PFSK-1 (cell line): Measurements from ENCODE around the gene CLK1. TPM values are rescaled to one million over a fixed set of nuclear protein-coding genes. Genes with fewer than 3 reads are reported as not detected.
A peak's percentile ranks its signal among the peaks of the same experiment; 100 is the strongest.

Source experiments
- FOXP2 ChIP-seq: optimal IDR thresholded peaks from 2 replicates; pipeline ENCODE3; 2011; ENCODE audit warnings: borderline replicate concordance, control low read depth, inconsistent platforms; ENCODE audit not compliant: insufficient read depth; ENCODE audit errors: extremely low read length, extremely low read depth
- POLR2AphosphoS5 ChIP-seq: IDR thresholded peaks from 2 replicates; pipeline ENCODE4 v1.6.1; 2012; ENCODE audit warnings: low read depth, mild to moderate bottlenecking, control low read depth, low read length, moderate library complexity
- SIN3A ChIP-seq: IDR thresholded peaks from 2 replicates; pipeline ENCODE4 v1.6.1; 2012; ENCODE audit warnings: mild to moderate bottlenecking, low read length, moderate library complexity, borderline replicate concordance; ENCODE audit not compliant: insufficient read depth
- TAF1 ChIP-seq: IDR thresholded peaks from 2 replicates; pipeline ENCODE4 v1.6.1; 2012; ENCODE audit warnings: low read length, control low read depth, borderline replicate concordance; ENCODE audit not compliant: insufficient read depth
- polyA plus RNA-seq: library from polyadenylated mRNA; unstranded; fragments of >200 nt; gene quantifications from one replicate; pipeline ENCODE4 v1.2.1, GENCODE V29; 2012; ENCODE audit warnings: low read depth, missing spikeins; ENCODE audit not compliant: insufficient read length
- TF ChIP-seq, protein P1 (sequence below), 2 experiments: IDR thresholded peaks; 2 replicates each; pipeline versions ENCODE4 v1.6.1 to v1.8.0; 2011 to 2012; ENCODE audit warnings: low read depth in 2 of 2, low read length in 2 of 2, control low read depth in 1 of 2, inconsistent platforms in 1 of 2, mild to moderate bottlenecking in 1 of 2, moderate library complexity in 1 of 2; ENCODE audit not compliant: insufficient read depth in 1 of 2

Gene CLK1
- 13.3 TPM for polyA plus RNA-seq

DNA sequence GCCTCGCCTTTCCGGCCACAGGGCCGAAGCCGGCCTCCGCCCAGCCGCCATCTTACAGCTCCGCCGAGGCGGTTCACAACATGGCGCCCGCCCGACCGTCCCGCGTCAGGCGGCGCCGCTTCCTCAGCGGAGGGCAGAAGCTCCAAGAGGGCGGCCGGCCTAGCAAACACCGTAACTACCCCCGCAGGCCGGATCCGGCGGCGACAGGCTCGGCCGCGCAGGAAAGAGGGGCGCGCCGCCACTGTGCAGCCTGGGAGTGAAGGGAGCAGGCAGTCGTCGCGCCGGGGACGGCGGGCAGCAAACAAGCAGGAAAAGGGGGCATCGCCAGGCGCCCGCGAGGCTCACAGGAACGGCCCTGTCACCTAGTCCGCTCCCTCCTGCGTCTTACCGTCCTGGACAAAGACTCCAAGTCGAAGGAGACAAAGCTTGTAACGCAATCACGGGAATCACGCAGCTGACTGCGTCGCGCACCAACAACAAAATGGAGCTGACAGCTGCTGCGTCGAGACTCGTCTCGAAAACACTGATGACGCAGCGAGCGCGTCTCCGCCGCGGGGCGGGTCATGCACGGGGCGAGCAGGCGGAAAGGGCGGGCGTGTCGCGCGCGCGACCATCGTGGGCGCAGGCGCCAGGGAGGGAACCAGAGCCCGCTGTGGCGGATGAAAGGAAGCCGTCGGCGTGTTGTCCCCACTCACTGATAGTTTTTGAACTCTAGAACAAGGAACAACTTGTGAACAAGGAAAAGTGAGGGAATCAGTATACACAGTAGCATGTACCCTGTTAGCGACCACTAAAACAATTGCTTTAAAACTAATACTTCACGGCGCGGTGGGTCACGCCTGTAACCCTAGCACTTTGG is at the start of gene CLK1:
Gene CLK1 (minus strand): TSS at position 483 of the 859 bp plus-strand sequence. CDS start 2,796 bp downstream, outside the sequence.
- TF ChIP-seq, protein P1, sequence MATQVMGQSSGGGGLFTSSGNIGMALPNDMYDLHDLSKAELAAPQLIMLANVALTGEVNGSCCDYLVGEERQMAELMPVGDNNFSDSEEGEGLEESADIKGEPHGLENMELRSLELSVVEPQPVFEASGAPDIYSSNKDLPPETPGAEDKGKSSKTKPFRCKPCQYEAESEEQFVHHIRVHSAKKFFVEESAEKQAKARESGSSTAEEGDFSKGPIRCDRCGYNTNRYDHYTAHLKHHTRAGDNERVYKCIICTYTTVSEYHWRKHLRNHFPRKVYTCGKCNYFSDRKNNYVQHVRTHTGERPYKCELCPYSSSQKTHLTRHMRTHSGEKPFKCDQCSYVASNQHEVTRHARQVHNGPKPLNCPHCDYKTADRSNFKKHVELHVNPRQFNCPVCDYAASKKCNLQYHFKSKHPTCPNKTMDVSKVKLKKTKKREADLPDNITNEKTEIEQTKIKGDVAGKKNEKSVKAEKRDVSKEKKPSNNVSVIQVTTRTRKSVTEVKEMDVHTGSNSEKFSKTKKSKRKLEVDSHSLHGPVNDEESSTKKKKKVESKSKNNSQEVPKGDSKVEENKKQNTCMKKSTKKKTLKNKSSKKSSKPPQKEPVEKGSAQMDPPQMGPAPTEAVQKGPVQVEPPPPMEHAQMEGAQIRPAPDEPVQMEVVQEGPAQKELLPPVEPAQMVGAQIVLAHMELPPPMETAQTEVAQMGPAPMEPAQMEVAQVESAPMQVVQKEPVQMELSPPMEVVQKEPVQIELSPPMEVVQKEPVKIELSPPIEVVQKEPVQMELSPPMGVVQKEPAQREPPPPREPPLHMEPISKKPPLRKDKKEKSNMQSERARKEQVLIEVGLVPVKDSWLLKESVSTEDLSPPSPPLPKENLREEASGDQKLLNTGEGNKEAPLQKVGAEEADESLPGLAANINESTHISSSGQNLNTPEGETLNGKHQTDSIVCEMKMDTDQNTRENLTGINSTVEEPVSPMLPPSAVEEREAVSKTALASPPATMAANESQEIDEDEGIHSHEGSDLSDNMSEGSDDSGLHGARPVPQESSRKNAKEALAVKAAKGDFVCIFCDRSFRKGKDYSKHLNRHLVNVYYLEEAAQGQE (IDR thresholded peaks at IDR 0.05; ENCODE audit: insufficient read depth in 1 of 2, low read depth in 2 of 2, low read length in 2 of 2): no peak
- TF ChIP-seq FOXP2: peak; percentile 92
- peak; percentile 57; the same call in 1 of the 2 replicates for TF ChIP-seq TAF1
- TF ChIP-seq SIN3A: peak; percentile 96
- TF ChIP-seq POLR2AphosphoS5: peak; percentile 96

DNA sequence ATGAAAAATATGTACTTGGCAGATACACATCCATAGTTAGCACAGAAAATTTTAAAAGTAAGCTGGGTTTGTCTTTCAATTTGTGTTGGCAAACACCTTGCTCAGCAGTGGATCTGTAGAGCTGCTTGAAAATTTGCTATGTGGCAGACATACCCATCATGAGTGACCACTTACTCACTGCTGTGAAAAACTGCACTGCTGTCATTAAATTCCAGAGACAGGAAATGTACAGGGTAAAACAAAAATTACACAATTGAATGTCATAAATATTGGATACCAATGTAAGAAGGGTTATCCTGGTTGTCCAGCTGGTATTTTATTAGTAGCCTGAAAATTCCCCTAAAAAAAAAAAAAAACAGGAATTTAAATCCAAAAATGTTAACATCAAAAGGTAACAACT is 49.2 kb upstream of the CLK1 start:
- TF ChIP-seq POLR2AphosphoS5: no peak

DNA sequence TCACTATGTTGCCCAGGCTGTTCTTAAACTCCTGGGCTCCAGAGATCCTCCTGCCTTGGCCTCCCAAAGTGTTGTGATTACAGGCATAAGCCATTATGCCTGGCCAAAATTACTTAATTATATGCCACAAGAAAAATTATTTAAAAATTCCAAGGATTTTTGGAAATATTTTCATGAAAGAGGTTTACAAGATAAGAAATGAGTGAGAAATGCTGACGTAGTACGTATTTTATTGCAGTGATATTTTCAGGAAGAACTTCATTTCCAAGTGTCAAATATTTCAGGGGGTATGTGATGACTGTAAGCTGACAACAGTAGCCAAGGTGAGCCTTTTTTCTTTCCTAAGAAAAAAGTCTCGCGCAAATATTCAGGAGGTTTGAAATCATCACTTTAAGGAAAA is 45.5 kb upstream of the CLK1 start:
- TF ChIP-seq TAF1 (no peak), POLR2AphosphoS5 (no peak), SIN3A (no peak), FOXP2 (no peak)
- TF ChIP-seq, protein P1 (IDR thresholded peaks at IDR 0.05; ENCODE audit: insufficient read depth in 1 of 2, low read depth in 2 of 2, low read length in 2 of 2): no peak

DNA sequence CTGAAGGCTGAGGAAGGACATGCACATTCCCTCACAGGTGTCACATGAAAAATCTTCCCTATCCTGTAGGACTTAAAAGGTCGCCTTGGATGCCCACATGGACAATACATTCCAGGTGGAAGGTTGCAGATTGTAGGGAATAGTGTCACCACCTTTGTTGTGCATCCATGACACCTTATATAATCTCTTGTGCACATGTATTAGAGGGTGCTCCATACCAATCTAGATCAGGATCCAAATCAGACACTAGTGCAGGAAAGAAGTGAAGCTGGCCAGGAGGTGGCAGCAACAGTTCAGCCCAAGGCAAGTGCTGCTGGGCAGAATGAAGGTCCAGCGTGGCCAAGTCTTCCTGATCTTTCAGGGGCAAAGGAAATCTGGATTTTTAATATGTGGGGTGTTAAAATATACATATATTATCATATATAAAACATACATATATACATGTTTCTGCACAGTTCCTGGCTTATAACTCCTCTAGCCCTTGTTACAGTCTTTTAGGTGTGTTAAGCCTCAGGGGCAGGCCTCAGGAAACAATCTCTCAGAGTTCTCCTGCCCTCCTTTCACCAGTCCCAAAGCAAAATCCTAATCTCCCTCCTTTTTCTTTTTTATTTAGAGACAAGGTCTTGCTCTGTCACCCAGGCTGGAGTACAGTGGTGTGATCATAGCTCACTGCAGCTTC is 41.3 kb upstream of the CLK1 start:
- TF ChIP-seq FOXP2 (no peak), TAF1 (no peak), POLR2AphosphoS5 (no peak), SIN3A (no peak)
- TF ChIP-seq, protein P1 (IDR thresholded peaks at IDR 0.05; ENCODE audit: insufficient read depth in 1 of 2, low read depth in 2 of 2, low read length in 2 of 2): no peak

DNA sequence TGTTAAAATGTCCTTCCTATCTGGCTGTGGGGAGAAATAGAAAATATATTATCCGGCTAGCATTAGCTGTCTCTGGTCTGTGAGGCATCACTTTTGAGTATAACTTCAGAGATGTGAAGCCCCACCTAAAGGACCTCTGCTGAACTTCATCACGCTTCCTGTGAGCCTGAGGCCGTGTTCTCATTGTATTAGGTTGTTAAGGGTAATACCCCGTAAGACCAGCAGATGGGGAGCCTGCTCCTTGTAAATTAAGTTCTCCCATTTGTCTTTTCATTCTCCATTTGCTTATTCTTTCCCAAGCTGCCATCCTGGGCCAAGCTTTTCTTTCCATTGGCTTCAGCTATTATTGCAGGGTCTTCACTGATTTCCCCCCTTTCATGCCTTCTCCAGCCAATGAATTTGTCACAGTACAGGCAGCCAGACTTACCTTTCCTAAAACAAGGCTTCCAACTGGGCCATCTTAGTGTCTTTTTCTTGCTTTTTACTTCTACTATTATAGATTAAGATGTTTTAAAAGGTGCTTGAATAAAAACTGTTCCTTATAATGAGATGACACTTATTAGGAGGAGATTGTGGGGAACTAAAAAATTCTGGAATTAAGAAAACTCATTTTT is 37.1 kb upstream of the CLK1 start:
- TF ChIP-seq, protein P1 (IDR thresholded peaks at IDR 0.05; ENCODE audit: insufficient read depth in 1 of 2, low read depth in 2 of 2, low read length in 2 of 2): no peak
- TF ChIP-seq POLR2AphosphoS5: no peak
- TF ChIP-seq FOXP2: no peak
- no peak for TF ChIP-seq TAF1
- no peak for TF ChIP-seq SIN3A
